HL-60 (cell line): ENCODE data around the gene ASIC3.
"Not testable (repeated sequence)": the region's sequence is repeated elsewhere in the genome, so short reads cannot be mapped to it uniquely, and the experiment has no call there.

Experiments used
- DNase-seq, 2 experiments: peaks; one replicate each; pipeline ENCODE4 v3.0.0-alpha.2; 2010 to 2020; ENCODE audit warnings: low read depth in 1 of 2, low spot score in 1 of 2
- H3K27ac ChIP-seq: fragments of 250-450 bp; sonication (Bioruptor Pico); replicated peaks from 2 replicates; pipeline ENCODE4 v1.5.1; 2020; ENCODE audit warnings: mild to moderate bottlenecking, moderate library complexity
- H3K27me3 ChIP-seq: fragments of 250-450 bp; sonication (Bioruptor Pico); 2 replicates; pipeline ENCODE4 v1.5.1; 2021; ENCODE audit warnings: mild to moderate bottlenecking, moderate library complexity; ENCODE audit not compliant: insufficient read depth, poor library complexity, severe bottlenecking
- H3K4me3 ChIP-seq: replicated peaks from 2 replicates; pipeline ENCODE4 v1.5.1; 2011; ENCODE audit warnings: mild to moderate bottlenecking, control low read depth, low read length; ENCODE audit not compliant: insufficient read depth
- GABPA ChIP-seq: IDR thresholded peaks from 2 replicates; pipeline ENCODE4 v1.6.1; 2012; ENCODE audit warnings: low read depth
- POLR2AphosphoS5 ChIP-seq: IDR thresholded peaks from 2 replicates; pipeline ENCODE4 v1.6.1; 2012; ENCODE audit warnings: low read depth
- REST ChIP-seq: IDR thresholded peaks from 2 replicates; pipeline ENCODE4 v1.6.1; 2012; ENCODE audit warnings: low read depth; ENCODE audit not compliant: insufficient replicate concordance
- SPI1 ChIP-seq: IDR thresholded peaks from 2 replicates; pipeline ENCODE4 v1.6.1; 2012; ENCODE audit warnings: low read depth, mild to moderate bottlenecking, borderline replicate concordance
- TF ChIP-seq, protein P1 (sequence below): IDR thresholded peaks from one replicate; pipeline ENCODE4 v1.5.1; 2011; ENCODE audit warnings: low read length, control low read depth, inconsistent platforms; ENCODE audit not compliant: insufficient read depth

The ASIC3 gene

DNA sequence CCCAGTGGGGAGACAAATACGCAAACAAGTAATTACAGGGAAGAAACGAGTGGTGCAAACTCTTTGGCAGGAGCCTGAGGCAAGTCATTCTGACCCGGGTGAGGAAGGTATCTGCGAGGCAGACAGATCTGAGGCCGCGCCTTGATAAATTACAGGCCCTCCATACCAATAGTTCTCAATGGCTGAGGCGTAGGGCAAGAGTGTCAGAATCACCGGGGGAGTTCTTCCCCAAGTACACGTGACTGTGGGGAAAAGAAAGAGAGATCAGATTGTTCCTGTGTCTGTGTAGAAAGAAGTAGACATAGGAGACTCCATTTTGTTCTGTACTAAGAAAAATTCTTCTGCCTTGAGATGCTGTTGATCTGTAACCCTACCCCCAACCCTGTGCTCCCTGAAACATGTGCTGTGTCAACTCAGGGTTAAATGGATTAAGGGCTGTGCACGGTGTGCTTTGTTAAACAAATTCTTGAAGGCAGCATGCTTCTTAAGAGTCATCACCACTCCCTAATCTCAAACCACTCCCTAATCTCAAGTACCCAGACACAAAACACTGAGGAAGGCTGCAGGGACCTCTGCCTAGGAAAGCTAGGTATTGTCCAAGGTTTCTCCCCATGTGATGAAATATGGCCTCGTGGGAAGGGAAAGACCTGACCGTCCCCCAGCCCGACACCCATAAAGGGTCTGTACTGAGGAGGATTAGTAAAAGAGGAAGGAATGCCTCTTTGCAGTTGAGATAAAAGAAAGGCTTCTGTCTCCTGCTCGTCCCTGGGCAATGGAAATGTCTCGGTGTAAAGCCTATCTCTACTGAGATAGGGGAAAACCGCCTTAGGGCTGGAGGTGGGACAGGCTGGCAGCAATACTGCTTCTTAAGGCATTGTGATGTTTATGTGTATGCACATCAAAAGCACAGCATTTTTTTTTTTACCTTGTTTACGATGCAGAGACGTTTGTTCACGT lies 21.3 kb upstream of the ASIC3 start:
- not testable (repeated sequence) for H3K27ac ChIP-seq, H3K27me3 ChIP-seq, DNase-seq, H3K4me3 ChIP-seq

- not testable (repeated sequence) for H3K27me3 ChIP-seq, DNase-seq
- H3K4me3 ChIP-seq, result peak overlapping the region; percentile 71
- peak overlapping the region; percentile 70 for H3K27ac ChIP-seq
Observed at GRCh38 chr7:151027728-151028130, 20.6 kb upstream of the ASIC3 start.

- H3K27ac ChIP-seq, result peak within 1 kb of the TSS; percentile 75
- TF ChIP-seq GABPA, result no peak
- no peak for TF ChIP-seq REST
- TF ChIP-seq, protein P1, sequence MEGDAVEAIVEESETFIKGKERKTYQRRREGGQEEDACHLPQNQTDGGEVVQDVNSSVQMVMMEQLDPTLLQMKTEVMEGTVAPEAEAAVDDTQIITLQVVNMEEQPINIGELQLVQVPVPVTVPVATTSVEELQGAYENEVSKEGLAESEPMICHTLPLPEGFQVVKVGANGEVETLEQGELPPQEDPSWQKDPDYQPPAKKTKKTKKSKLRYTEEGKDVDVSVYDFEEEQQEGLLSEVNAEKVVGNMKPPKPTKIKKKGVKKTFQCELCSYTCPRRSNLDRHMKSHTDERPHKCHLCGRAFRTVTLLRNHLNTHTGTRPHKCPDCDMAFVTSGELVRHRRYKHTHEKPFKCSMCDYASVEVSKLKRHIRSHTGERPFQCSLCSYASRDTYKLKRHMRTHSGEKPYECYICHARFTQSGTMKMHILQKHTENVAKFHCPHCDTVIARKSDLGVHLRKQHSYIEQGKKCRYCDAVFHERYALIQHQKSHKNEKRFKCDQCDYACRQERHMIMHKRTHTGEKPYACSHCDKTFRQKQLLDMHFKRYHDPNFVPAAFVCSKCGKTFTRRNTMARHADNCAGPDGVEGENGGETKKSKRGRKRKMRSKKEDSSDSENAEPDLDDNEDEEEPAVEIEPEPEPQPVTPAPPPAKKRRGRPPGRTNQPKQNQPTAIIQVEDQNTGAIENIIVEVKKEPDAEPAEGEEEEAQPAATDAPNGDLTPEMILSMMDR, result peak; percentile 13
- TF ChIP-seq SPI1, result peak; percentile 57; the same call in 1 of the 2 replicates
- H3K4me3 ChIP-seq, result peak within 1 kb of the TSS; percentile 71
- no peaks in the 10 kb centered on the region for H3K27me3 ChIP-seq
- DNase-seq, result peak; percentile 98 to 99
Observed at GRCh38 chr7:151028131-151028947, 20.0 kb upstream of the ASIC3 start, which contains the start of gene ABCB8. Gene ABCB8, plus strand, starts transcription at chr7:151028450. Its CDS starts 66 bp downstream, at chr7:151028516.

DNA sequence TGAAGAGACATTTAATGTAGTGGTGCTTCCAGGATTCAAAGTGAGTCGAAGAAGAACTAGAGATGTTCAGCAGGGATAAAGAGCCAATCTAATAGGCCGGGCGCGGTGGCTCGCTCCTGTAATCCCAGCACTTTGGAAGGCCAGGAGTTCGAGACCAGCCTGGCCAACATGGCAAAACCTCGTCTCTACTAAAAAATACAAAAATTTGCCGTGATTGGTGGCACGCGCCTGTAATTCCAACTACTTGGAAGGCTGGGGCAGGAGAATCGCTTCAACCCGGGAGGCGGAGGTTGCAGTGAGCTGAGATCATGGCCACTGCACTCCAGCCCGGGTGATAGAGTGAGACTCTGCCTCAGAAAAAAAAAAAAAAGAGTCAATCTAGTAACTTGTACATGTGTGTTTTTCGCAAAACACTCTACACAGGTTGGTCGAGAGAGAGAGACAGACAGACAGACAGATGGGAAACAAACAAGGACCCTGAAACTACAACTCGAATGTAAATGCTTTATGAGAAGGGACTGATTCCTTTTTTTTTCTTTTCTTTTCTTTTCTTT lies 19.3 kb upstream of the ASIC3 start:
- H3K27ac ChIP-seq, result peak overlapping the region; percentile 75
- no peak for DNase-seq
- no peaks in the 10 kb centered on the region for H3K27me3 ChIP-seq
- peak overlapping the region; percentile 71 for H3K4me3 ChIP-seq
- no peak for TF ChIP-seq REST
- TF ChIP-seq GABPA, result no peak
- TF ChIP-seq POLR2AphosphoS5, result no peak
- TF ChIP-seq, protein P1, result no peak
- no peak for TF ChIP-seq SPI1
